ENCODE data around the gene CCL20.
A peak's percentile ranks its signal among the peaks of the same experiment; 100 is the strongest.
"Not testable (repeated sequence)": the region's sequence is repeated elsewhere in the genome, so short reads cannot be mapped to it uniquely, and the experiment has no call there.

The CCL20 gene

DNA sequence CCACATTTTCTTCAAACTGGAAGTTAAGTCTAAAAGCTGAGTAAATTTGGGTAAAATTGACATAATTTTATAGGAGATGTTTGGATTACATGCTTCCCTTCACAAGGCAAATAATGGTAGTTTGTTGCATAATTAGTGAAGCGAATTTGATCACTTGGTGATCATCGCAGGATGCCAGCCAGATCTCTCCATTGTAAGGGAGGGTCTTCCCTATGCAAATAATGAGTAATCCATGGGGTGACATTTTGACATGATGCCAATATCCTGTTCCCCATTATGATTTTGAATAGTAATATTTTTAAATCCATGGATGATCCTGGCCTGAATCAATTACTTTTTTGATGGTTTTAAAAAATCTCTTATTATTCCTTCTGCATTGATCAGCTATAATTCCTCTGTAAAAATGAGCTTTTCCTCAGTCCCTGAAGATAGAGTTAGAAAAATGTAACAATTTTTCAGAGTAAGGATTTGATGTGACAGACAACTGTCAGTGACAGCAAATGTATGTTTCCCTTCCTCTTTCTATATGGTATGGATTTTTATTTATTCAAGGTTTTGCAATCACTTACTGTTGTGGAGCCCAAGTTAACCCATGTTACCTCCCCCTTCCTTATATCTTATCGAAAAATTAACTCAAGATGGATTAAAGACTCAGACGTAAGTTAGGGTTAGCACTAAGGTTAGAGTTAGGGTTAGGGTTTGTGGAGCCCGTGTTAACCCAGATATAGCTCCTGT is 21.4 kb downstream of the CCL20 start:
- DNase-seq (no peak), ATAC-seq (no peak)

DNA sequence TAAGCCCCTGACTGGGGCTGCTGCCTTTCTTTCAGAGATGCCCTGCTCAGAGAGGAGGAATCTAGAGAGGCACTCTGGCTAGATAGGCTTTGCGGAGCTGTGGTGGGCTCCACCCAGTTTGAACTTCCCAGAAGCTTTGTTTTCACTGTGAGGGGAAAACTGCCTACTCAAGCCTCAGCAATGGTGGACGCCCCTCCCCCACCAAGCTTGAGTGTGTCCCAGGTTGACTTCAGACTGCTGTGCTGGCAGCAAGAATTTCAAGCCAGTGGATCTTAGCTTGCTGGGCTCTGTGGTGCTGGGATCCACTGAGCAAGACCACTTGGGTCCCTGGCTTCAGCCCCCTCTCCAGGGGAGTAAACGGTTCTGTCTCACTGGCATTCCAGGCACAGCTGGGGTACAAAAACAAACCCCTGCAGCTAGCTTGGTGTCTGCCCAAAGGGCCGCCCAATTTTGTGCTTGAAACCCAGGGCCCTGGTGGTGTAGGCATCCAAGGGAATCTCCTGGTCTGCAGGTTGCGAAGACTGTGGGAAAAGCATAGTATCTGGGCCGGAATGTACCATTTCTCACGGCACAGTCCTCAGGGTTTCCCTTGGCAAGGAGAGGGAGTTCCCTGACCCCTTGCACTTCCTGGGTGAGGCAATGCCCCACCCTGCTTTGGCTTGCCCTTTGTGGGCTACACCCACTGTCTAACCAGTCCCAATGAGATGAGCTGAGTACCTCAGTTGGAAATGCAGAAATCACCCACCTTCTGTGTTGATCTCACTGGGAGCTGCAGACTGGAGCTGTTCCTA is 25.9 kb downstream of the CCL20 start:
- not testable (repeated sequence) for DNase-seq, ATAC-seq

DNA sequence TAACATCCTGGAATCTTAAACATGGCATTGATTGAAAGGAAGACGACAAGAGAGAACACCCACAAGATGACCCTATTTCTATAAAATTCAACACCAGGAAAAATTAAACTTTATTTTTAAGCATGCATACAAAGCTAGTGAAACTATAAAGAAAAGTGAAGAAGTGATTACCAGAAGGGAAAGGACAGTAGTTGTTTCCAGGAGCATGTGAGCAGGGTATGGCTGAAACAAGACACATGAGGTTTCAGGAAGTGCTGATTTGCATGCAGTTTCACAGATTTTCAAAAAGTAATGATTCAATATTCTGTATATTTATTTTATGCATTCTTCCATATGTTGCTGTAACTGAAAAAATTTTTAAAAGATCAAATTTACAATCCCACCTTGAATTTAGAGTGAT is 33.2 kb downstream of the CCL20 start:
- ATAC-seq, result no peak
- DNase-seq, result no peak

DNA sequence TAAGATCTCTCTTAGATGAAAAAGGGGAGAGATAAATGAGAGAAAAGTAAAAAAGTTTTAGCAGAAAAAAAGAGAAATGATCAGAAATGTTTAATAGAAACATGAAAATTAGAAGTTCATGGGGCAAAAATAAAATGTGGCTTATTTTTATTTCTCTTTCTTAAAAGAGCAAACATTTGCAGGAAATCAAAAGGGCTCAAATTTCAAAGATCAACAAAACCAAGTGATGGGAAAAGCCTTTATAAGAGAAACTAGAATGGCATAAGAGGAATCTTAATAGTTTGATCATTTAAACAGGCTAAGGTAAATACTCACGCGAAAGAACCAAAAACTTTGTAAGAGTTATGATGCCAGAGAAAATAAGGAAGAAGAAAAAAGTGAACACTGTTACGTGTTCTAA is 34.5 kb downstream of the CCL20 start:
- ATAC-seq, result no peak

DNA sequence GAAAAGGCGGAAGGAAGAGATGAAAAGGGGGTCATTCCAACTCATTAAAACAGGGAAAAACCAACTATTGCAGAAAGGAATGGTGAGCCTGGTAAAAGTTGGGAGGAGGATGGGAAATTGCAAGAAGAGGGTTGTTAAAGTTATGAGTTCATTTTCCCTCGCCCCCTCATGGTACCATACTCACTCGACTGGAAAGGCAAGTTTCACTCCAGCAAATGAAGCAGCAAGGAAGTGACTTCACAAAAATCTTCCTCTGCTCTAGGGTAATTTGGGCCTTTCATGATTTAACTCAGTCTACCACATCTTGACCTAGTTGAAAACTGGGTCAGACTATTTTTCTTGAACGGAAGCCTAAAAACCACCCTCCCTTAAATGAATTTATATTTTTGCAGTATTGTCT is 34.9 kb downstream of the CCL20 start:
- ATAC-seq (no peak), DNase-seq (no peak)

More for the DNA sequence above, 34.5 kb downstream of the CCL20 start:
- DNase-seq, result no peak

DNA sequence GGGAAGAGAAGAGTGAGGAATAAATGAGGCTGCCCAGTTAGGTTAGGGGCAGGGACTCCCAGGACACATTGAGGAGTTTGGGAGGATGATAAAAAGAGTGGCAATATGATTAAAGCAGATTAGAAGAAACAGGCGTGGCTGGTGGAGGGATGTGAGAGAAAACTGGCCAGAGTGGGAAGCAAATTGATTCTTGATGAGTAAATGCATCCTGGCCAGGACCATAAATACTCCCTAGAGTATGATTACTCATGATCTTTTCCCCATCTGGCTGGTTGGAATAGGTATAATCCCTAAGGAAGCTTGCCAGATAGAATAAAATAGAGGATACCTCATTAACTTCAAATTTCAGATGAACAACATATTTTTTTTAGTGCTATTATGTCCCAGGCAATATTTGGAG is 36.3 kb downstream of the CCL20 start:
- DNase-seq (no peak), ATAC-seq (no peak)

DNA sequence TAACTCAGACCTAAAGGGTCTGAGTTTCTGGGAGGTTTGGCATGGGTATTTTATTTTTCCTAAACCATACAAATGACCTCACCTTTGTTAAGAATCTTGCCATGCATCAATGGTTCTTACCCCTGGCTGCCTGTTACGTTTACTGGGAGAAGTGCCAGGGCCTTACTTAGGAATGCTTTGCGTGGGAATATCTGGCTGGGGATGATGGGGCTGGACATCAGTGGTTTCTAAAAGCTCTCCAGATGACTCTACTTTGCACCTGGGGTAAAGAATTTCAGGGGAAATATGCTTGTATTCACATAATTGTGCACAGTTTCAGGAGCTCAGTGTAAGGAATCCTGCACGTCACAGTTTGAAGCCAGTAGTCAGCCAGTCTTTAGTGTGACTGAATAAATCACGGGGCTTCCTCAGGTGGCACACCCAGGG is 39.6 kb downstream of the CCL20 start:
- no peak for DNase-seq
- no peak for ATAC-seq

DNA sequence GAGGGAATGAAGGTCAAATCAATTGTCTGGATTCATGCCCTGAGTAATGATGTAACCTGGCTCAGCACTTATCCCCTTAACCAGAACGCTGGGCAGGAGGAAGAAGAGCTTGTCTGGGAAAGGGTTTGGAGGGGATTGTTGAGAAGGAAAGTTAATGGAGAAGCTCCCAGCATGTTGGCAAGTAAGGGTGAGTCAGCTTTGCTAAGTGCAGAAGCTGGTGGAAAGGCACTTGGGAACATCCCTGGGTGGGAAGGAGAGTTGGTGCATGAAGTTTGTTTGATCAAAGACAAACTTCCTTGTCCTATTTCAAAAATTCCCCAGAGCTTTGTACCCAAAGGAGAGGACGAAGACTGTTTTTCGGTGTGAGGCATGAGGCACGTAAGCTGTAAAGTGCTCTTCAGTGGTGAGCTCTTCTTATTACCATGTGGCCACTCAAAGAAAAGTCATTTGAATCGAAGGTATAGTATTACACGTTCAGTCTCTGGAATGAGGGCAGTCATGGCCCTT is 40.2 kb downstream of the CCL20 start:
- DNase-seq (no peak), ATAC-seq (no peak)

DNA sequence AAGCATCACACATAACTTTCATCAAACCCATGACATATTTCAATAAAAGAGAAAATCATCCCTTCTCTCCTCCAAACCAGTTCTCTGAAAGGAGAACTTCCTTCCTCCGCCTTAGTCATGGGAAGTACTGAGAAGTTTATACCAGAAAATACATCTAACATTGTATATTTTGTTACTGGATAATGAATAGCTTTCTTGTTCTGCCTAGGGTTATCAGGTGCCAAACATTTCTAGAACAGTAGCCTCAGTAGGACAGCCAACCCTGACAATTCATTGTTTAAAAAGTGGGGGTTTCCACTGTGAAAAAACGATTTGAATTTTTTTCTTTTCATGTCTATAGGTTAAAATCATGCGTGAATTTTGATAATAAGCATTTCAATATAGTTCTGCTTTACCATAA is 41.8 kb downstream of the CCL20 start:
- no peak for ATAC-seq

DNA sequence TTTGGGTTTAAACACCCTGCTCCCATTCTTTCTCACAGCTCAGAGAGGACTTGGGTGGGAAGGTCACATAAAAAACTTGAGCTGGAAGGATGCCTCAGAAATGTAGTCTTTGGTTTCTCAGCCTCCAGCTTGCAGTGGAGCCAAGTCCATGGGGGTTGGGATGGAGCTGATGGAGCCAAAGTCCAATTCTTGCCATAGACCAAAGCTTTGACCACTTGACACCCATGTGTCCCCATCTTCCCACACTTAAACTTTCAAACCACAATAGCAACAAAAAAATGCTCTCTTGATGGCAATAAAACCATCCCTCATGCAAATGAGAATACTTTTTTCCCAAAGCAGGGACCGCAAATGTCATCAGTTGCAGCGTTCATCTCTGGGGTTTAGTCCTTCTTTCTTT is 43.1 kb downstream of the CCL20 start:
- ATAC-seq (no peak), DNase-seq (no peak)

More for the DNA sequence above, 41.8 kb downstream of the CCL20 start:
- DNase-seq, result no peak

DNA sequence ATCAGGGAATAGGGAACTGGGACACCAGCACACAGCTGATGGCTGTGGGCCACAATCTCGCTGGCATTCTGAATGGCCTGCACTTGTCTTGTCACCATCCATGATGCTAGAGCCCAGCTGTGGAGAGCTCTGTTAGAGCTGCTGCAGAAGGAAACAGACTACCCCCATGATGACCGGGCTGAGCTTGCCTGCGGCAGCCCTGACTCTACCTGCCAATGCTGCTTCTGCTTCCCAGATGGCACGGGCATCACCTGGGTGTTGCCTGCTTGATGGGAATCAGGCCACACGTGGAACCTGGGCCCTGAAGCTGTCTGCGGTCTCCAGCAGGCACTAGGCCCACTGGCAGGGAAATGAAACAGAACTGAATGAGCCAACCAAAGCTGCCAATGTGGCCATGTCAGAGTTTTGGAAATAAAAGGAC is 46.6 kb downstream of the CCL20 start:
- ATAC-seq (no peak), DNase-seq (no peak)

DNA sequence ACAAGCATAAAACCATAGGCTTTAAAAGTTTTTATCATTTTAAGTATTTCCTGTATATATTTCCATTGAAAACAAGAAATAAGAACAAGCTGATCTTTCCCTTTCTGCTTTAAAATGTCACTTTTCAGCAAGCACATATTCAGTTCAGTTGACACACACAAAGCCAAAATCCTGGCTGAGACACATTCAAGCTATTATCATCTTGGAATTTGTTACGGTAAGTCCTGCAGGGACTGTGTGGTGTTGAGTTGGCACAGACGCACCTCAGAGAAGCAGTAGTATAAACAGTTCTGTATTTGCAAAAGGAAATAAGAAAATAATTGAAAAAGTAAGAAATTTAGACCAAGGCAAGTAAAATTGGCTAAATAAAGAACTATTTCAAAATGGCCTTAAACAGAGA is 47.4 kb downstream of the CCL20 start:
- no peak for DNase-seq
- ATAC-seq, result no peak

DNA sequence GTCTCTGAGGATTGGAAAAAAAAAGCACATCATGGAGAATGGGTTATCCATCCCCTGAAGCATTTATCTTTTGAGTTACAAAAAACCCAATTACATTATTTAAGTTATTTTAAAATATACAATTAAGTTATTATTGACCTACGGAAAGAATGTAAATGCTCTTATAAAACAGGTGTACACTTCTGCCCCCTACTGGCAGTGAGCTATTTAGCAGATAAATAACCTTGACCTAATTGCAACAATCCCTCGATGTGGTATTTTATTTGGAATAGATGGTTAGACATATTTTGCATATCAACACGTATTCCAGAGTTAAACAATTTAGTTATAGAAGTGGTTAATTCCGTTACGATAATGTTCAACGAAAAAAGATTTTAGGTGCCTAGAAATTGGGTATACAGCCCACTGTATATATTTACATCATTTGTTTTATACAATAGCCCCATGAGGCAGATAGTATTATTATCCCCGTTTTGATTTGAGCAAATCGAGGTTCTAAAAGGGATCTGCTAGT is 48.6 kb downstream of the CCL20 start:
- DNase-seq, result peak; percentile 31

DNA sequence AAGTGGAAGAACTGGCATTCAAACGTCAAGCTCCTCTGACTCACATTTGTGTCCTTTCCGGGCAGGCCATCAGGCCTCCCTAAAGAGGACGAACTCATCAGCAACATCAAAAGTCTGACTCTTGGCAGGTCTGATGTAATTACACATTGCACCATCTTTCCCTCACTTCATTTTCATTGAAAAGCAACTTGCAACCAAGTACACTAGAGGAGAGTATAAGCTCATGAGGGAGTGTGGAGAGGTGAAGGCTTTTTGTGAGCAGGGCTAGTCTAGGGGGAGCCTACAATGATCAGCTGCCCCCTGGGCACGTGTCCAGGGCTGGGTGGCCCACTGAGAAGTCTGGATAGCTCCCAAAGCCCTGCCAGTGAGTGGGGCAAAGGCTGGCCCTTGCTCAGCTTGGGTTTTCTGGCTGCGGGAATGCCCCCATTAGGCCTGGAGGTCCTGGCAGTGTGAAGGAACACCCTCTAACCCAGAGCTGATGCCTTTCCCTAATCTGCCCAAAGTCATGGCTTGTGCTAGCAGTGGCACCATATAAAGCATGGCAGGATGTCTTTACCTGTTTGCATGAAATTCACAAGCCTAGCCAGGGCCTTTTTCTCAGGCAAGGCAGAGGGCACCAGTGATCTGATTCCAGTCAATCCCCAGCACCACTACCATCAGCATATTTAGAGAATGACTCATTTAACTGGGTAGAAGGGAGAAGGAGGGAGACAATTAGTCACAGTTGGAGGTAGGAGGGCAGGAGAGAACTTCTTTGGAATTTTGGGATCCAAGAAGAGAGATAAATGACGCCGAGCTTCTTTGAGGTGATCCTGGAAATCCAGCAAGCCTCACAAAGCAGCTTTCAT is 49.3 kb downstream of the CCL20 start:
- DNase-seq (no peak), ATAC-seq (no peak)

More for the DNA sequence above, 48.6 kb downstream of the CCL20 start:
- no peak for ATAC-seq

DNA sequence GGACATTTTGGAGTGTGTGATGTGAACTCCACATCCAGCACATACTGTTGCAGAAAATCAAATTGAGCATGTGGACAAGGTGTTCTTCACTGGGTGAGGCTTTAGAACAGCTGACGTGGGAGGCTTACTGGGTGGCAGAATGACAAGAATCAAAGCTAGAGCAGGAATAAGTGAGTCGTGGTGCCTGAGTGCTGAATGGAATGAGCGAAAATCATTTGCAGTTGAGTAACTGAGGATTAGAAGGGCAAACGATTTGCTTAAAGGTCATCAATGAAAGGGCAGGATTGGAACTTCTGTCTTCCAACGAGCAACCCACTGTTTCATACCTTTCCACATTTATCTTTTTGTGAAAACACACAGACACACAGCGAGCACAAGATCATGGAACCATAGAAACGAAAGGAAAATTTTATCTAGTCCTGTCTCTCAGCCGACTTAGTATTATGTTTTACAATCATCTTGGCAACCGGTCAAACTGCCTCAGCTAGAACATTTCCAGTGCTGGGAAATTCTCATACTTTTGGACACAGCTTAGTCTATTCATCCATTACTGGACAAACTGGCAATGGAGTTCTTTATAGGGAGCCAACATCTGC is 50.6 kb downstream of the CCL20 start:
- DNase-seq (no peak), ATAC-seq (no peak)

DNA sequence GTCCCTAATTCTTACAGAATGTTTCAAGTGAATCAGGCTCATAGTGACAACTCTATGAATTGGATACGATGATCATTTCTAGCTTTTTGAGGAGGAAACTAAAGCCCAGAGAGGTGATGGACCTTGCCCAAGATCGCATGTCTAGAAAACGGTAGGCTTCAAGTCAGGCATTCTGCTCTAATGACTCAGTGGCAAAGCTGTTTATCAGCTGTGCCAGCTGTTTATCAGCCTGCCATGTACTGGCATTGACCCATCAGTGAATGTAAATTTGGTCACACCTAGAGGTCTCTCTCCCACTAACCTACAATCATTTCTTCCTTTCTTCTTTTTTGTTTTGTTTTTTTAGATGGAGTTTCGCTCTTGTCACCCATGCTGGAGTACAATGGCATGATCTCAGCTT is 51.6 kb downstream of the CCL20 start:
- DNase-seq, result no peak
- ATAC-seq, result no peak
